NCI-H187 (cell line): ENCODE measurements around the gene IQCN.
"Not testable (repeated sequence)": the region's sequence is repeated elsewhere in the genome, so short reads cannot be mapped to it uniquely, and the experiment has no call there.

Experiments used
- DNase-seq, 2 experiments: peaks; one replicate each; lab custom pipeline; 2025; lab: John Stamatoyannopoulos, UW

The IQCN gene

GRCh38 chr19:18214779-18215433 lies 59.3 kb downstream of the IQCN start:
- no peak for DNase-seq

DNA sequence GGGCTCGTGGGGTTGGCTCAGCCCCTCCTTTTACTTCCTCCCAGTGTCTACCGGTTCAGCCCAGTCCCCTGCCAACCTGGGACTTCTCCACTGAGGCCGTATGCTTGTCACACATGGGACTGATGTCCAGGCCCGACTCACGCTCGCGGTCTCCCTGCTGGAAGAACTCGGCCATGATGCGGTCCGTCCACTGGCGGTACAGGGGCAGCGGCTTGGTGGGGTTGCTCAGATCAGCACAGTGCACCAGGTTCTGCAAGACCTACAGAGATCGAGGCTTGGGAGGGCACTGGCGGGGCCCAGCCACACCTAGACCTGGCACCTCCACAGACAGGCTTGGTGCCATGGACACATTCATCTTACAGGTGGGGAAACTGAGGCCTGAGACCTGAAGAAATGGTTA lies 62.6 kb downstream of the IQCN start:
- no peak for DNase-seq

GRCh38 chr19:18209912-18210311 lies 64.3 kb downstream of the IQCN start:
- DNase-seq, result not testable (repeated sequence)

- DNase-seq, result no peak
These were observed 65.9 kb downstream of the IQCN start for GRCh38 chr19:18208098-18208951.
